Measurements from ENCODE around the gene RANBP9. TPM values are rescaled to one million over a fixed set of nuclear protein-coding genes. Genes with fewer than 3 reads are reported as not detected.

RANBP9 gene
- total and polyA plus RNA-seq, 4 donors: 16.6 to 50.4 (median 25.5) TPM

DNA sequence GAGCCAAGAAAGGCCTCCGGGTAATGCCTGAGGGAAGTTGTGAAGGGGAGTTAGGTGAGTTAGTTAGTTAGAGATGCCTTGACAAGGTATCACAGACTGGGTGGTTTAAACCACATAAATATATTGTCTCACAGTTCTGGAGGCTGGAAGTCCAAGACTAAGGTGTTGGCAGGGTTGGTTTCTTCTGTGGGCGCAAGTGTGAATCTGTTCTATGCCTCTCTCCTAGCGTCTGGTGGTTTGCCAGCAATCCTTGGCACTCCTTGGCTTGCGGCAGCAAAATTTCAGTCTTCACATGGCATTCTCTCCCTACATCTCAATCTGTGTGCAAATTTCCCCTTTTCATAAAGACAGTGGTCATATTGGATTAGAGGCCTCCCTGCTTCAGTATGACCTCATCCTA lies 29.7 kb upstream of the RANBP9 start:
- Histone ChIP-seq H3K27ac (ENCODE audit: low read depth in 1 of 2, low read length in 1 of 2) (no peak overlapping the region), H3K36me3 (ENCODE audit: control insufficient read depth in 4 of 4, insufficient read depth in 4 of 4, low read length in 4 of 4) (no peaks in the 10 kb centered on the region), H3K4me3 (no peak overlapping the region), H3K9me3 (ENCODE audit: control insufficient read depth in 4 of 4, insufficient read depth in 3 of 4, low read length in 3 of 4) (peaks cover 0 to 3% (median 1%) of the 10 kb centered on the region in 4 donors), H3K9ac (ENCODE audit: insufficient read depth in 1 of 2, low read length in 2 of 2) (no peak overlapping the region), H3K4me1 (ENCODE audit: control insufficient read depth in 5 of 5, insufficient read depth in 5 of 5, low read length in 5 of 5) (peaks cover 0 to 1% (median 0%) of the 10 kb centered on the region in 5 donors), H3K27me3 (ENCODE audit: control insufficient read depth in 3 of 3, insufficient read depth in 3 of 3, low read length in 2 of 3) (no peaks in the 10 kb centered on the region)
- 88 to 98% methylated on average over 4 of the region's 4 CpGs for WGBS, 2 donors
- no peak for DNase-seq
- no peak for ATAC-seq (ENCODE audit: insufficient read depth, low FRiP score)
- TF ChIP-seq, protein P1, sequence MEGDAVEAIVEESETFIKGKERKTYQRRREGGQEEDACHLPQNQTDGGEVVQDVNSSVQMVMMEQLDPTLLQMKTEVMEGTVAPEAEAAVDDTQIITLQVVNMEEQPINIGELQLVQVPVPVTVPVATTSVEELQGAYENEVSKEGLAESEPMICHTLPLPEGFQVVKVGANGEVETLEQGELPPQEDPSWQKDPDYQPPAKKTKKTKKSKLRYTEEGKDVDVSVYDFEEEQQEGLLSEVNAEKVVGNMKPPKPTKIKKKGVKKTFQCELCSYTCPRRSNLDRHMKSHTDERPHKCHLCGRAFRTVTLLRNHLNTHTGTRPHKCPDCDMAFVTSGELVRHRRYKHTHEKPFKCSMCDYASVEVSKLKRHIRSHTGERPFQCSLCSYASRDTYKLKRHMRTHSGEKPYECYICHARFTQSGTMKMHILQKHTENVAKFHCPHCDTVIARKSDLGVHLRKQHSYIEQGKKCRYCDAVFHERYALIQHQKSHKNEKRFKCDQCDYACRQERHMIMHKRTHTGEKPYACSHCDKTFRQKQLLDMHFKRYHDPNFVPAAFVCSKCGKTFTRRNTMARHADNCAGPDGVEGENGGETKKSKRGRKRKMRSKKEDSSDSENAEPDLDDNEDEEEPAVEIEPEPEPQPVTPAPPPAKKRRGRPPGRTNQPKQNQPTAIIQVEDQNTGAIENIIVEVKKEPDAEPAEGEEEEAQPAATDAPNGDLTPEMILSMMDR (IDR thresholded peaks at IDR 0.05; ENCODE audit: control extremely low read depth, extremely low read depth): no peak

DNA sequence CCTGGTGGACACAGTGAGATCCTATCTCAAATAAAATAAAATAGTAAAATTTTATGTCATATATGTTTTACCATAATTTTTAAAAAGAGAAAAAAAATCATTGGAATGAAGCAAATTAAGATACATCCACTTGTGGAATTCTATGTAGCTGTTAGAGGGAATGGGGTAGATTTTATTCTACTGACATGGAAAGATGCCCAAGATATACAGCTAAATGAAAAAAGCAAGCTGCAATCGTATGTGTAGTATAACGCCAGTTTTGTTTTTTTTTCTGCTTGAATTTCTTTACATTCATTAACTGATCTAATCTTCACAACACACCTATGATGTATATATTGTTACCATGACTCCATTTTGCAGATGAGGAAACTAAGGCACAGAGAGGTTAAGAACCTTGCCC lies 23.4 kb upstream of the RANBP9 start:
- WGBS, 2 donors: 93 to 97% methylated on average over 2 of the region's 2 CpGs
- DNase-seq (no peak), ATAC-seq (ENCODE audit: insufficient read depth, low FRiP score) (no peak)
- Histone ChIP-seq H3K36me3 (ENCODE audit: control insufficient read depth in 4 of 4, insufficient read depth in 4 of 4, low read length in 4 of 4) (no peaks in the 10 kb centered on the region), H3K4me1 (ENCODE audit: control insufficient read depth in 5 of 5, insufficient read depth in 5 of 5, low read length in 5 of 5) (peaks cover 0 to 9% (median 5%) of the 10 kb centered on the region in 5 donors), H3K27me3 (ENCODE audit: control insufficient read depth in 3 of 3, insufficient read depth in 3 of 3, low read length in 2 of 3) (no peaks in the 10 kb centered on the region), H3K9me3 (ENCODE audit: control insufficient read depth in 4 of 4, insufficient read depth in 3 of 4, low read length in 3 of 4) (no peaks in the 10 kb centered on the region), H3K4me3 (no peak overlapping the region), H3K9ac (ENCODE audit: insufficient read depth in 1 of 2, low read length in 2 of 2) (no peak overlapping the region), H3K27ac (ENCODE audit: low read depth in 1 of 2, low read length in 1 of 2) (no peak overlapping the region)
- TF ChIP-seq, protein P1 (IDR thresholded peaks at IDR 0.05; ENCODE audit: control extremely low read depth, extremely low read depth): no peak

DNA sequence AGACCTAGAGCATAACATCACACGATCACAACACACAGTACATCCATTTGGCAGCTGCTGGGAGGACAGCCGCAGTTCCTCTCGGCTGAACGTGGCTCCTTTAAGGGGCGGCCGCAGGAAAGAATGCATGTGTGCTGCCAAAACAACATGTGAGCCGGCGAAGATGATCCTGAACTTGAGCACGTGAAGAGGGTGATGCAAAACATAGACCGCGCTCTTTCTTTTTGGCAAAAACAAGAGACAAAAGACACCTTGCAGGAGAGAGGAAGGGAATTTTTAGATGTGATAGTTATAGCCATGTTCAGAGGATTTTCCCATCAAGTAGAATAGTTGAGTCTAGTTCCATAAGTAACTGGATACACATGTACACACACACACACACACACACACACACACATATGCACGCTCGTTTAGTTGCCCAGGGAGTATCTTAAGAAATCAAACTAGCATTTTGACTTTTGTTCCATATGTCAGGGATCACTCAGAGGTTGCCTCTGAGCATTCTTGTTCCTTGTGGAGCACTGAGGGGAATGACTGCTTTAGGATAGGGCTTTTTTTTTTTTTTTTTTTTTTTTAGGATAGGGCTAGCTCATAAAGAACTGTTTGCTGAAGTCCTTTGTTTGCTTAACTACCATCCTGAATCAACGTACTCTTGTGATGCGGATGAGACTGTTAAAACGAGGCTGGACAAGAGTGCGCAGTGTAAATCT lies 21.7 kb upstream of the RANBP9 start:
- DNase-seq (peak; percentile 75 to 86 (median 78)), ATAC-seq (ENCODE audit: insufficient read depth, low FRiP score) (no peak)
- Histone ChIP-seq H3K27me3 (ENCODE audit: control insufficient read depth in 3 of 3, insufficient read depth in 3 of 3, low read length in 2 of 3) (no peaks in the 10 kb centered on the region), H3K9me3 (ENCODE audit: control insufficient read depth in 4 of 4, insufficient read depth in 3 of 4, low read length in 3 of 4) (no peaks in the 10 kb centered on the region), H3K36me3 (ENCODE audit: control insufficient read depth in 4 of 4, insufficient read depth in 4 of 4, low read length in 4 of 4) (no peaks in the 10 kb centered on the region), H3K27ac (ENCODE audit: low read depth in 1 of 2, low read length in 1 of 2) (no peak overlapping the region), H3K4me3 (no peak overlapping the region), H3K9ac (ENCODE audit: insufficient read depth in 1 of 2, low read length in 2 of 2) (peak overlapping the region; percentile 21 to 43), H3K4me1 (ENCODE audit: control insufficient read depth in 5 of 5, insufficient read depth in 5 of 5, low read length in 5 of 5) (peaks cover 0 to 9% (median 5%) of the 10 kb centered on the region in 5 donors)
- WGBS, 2 donors: 39 to 65% methylated on average over 17 of the region's 17 CpGs
- TF ChIP-seq, protein P1 (IDR thresholded peaks at IDR 0.05; ENCODE audit: control extremely low read depth, extremely low read depth): no peak

Measured in lung (tissue), 12 donors.